ENCODE results near the gene JMJD1C. TPM values are rescaled to one million over a fixed set of nuclear protein-coding genes. Genes with fewer than 3 reads are reported as not detected.

The JMJD1C gene
- total RNA-seq, 4 donors from 2014 or later: 92.0 to 153 (median 124) TPM

GRCh38 chr10:63175534-63175933 lies 290.2 kb downstream of the JMJD1C start:
- Histone ChIP-seq H3K36me3 (peaks cover 0 to 82% (median 0%) of the 10 kb centered on the region in 3 donors), H3K9me3 (no peaks in the 10 kb centered on the region), H3K27ac (no peak overlapping the region), H3K27me3 (no peaks in the 10 kb centered on the region), H3K4me3 (no peak overlapping the region), H3K4me1 (no peaks in the 10 kb centered on the region)
- no peak for DNase-seq
- TF ChIP-seq POLR2A (IDR thresholded peaks at IDR 0.05) (no peak), CTCF (IDR thresholded peaks at IDR 0.05) (no peak)

GRCh38 chr10:63173468-63174232 lies 292.1 kb downstream of the JMJD1C start:
- peaks cover 0 to 75% (median 0%) of the 10 kb centered on the region in 3 donors for H3K36me3 ChIP-seq
- no peak for TF ChIP-seq POLR2A (IDR thresholded peaks at IDR 0.05)
- TF ChIP-seq CTCF (IDR thresholded peaks at IDR 0.05): no peak

GRCh38 chr10:63171926-63172325 lies 293.9 kb downstream of the JMJD1C start:
- Histone ChIP-seq H3K27ac (no peak overlapping the region), H3K9me3 (no peaks in the 10 kb centered on the region), H3K27me3 (no peaks in the 10 kb centered on the region), H3K4me1 (no peaks in the 10 kb centered on the region), H3K36me3 (peaks cover 0 to 58% (median 0%) of the 10 kb centered on the region in 3 donors), H3K4me3 (no peak overlapping the region)
- no peak for DNase-seq
- TF ChIP-seq POLR2A (IDR thresholded peaks at IDR 0.05) (no peak), CTCF (IDR thresholded peaks at IDR 0.05) (no peak)

More at GRCh38 chr10:63173468-63174232, 292.1 kb downstream of the JMJD1C start:
- no peak for DNase-seq
- H3K4me1 ChIP-seq: no peaks in the 10 kb centered on the region
- no peaks in the 10 kb centered on the region for H3K9me3 ChIP-seq
- H3K27ac ChIP-seq: peak overlapping the region in 1 of 4 donors; percentile 26
- no peaks in the 10 kb centered on the region for H3K27me3 ChIP-seq
- H3K4me3 ChIP-seq: no peak overlapping the region

- H3K27me3 ChIP-seq: no peaks in the 10 kb centered on the region
- no peak for DNase-seq
- H3K36me3 ChIP-seq: peaks cover 0 to 58% (median 0%) of the 10 kb centered on the region in 3 donors
- no peak overlapping the region for H3K27ac ChIP-seq
- H3K9me3 ChIP-seq: no peaks in the 10 kb centered on the region
- TF ChIP-seq POLR2A (IDR thresholded peaks at IDR 0.05): no peak
- TF ChIP-seq CTCF (IDR thresholded peaks at IDR 0.05): no peak
- H3K4me3 ChIP-seq: no peak overlapping the region
- no peaks in the 10 kb centered on the region for H3K4me1 ChIP-seq
Measured at GRCh38 chr10:63171255-63171855, 294.4 kb downstream of the JMJD1C start.

GRCh38 chr10:63169624-63170023 lies 296.2 kb downstream of the JMJD1C start:
- H3K36me3 ChIP-seq: peaks cover 0 to 50% (median 0%) of the 10 kb centered on the region in 3 donors
- TF ChIP-seq POLR2A (IDR thresholded peaks at IDR 0.05) (no peak), CTCF (IDR thresholded peaks at IDR 0.05) (no peak)

More at GRCh38 chr10:63169624-63170023, 296.2 kb downstream of the JMJD1C start:
- DNase-seq: no peak
- no peaks in the 10 kb centered on the region for H3K4me1 ChIP-seq
- H3K9me3 ChIP-seq: no peaks in the 10 kb centered on the region
- no peak overlapping the region for H3K4me3 ChIP-seq
- H3K27ac ChIP-seq: no peak overlapping the region
- no peaks in the 10 kb centered on the region for H3K27me3 ChIP-seq
